Colonic mucosa (tissue), 4 donors: ENCODE results near the gene UQCRQ. TPM values are rescaled to one million over a fixed set of nuclear protein-coding genes. Genes with fewer than 3 reads are reported as not detected.
A peak's percentile ranks its signal among the peaks of the same experiment; 100 is the strongest.

Source experiments
- DNase-seq: peaks from one replicate; pipeline ENCODE4 v3.0.0-alpha.2; 2020
- H3K27ac ChIP-seq: fragments of 200-600 bp; one replicate; pipeline ENCODE4 v1.8.0; 2021
- H3K27me3 ChIP-seq: fragments of 200-600 bp; one replicate; pipeline ENCODE4 v1.8.0; 2021
- H3K36me3 ChIP-seq: fragments of 200-600 bp; one replicate; pipeline ENCODE4 v1.8.0; 2021
- H3K4me1 ChIP-seq: fragments of 200-600 bp; one replicate; pipeline ENCODE4 v1.8.0; 2021; ENCODE audit warnings: mild to moderate bottlenecking
- H3K4me3 ChIP-seq: fragments of 200-600 bp; one replicate; pipeline ENCODE4 v1.8.0; 2021
- H3K9ac ChIP-seq, 2 donors: one replicate each; pipeline ENCODE4 v1.7.0; 2013; ENCODE audit warnings: control low read depth in 2 of 2, low read depth in 2 of 2, low read length in 2 of 2
- H3K9me3 ChIP-seq: fragments of 200-600 bp; one replicate; pipeline ENCODE4 v1.8.0; 2021
- intact Hi-C: fragments of 100-400 bp; cut with DNase I; formaldehyde crosslinking; loops from one replicate; pipeline ENCODE4 v1.14.1; 2022
- total RNA-seq, 2 donors: library from RNA; stranded (reverse); fragmentation: NEBNext Ultra II Directional in 1 of 2; extraction: Animal tissue kit (Norgen Biotek cat#: 25700) in 1 of 2; gene quantifications; one replicate each; pipeline ENCODE4 v1.2.1, GENCODE V29; 2021
- TF ChIP-seq, protein P1 (sequence below): fragments of 200-600 bp; IDR thresholded peaks from one replicate; pipeline ENCODE4 v1.8.0; 2022; ENCODE audit warnings: antibody characterized with exemption, mild to moderate bottlenecking
- donor health status: healthy.
- donor health status: DM: no; HTN: no; CAD: no.
- donor health status: DM: no; HTN: no; CAD: no.

UQCRQ gene
- total RNA-seq, 2 donors from 2014 or later: 885 to 920 TPM

DNA sequence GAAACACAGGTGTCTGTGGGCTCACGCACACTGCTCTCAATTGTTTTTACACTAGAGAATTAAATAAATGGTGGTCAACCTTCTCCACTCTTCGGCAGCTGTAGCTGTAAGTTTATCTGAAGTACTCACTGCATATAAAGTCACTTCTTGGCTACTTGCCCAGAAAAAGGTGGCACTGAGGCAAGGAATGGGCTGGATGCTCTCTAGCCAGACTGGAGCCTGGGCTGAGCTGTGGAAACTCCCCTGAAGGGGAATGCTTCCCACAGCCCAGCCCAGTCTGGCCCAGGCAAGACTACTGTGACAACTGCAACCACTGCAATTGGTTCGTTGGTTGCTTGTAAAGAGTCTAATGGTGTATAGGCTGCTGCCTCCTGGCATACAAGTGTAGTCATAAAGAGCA lies 11.5 kb downstream of the UQCRQ start:
- Histone ChIP-seq H3K4me3 (no peak overlapping the region), H3K9ac (no peak overlapping the region), H3K4me1 (no peaks in the 10 kb centered on the region), H3K9me3 (no peaks in the 10 kb centered on the region), H3K36me3 (no peaks in the 10 kb centered on the region), H3K27ac (no peak overlapping the region), H3K27me3 (no peaks in the 10 kb centered on the region)
- intact Hi-C loops: no loop called here
- DNase-seq: peak; percentile 70
- TF ChIP-seq, protein P1, sequence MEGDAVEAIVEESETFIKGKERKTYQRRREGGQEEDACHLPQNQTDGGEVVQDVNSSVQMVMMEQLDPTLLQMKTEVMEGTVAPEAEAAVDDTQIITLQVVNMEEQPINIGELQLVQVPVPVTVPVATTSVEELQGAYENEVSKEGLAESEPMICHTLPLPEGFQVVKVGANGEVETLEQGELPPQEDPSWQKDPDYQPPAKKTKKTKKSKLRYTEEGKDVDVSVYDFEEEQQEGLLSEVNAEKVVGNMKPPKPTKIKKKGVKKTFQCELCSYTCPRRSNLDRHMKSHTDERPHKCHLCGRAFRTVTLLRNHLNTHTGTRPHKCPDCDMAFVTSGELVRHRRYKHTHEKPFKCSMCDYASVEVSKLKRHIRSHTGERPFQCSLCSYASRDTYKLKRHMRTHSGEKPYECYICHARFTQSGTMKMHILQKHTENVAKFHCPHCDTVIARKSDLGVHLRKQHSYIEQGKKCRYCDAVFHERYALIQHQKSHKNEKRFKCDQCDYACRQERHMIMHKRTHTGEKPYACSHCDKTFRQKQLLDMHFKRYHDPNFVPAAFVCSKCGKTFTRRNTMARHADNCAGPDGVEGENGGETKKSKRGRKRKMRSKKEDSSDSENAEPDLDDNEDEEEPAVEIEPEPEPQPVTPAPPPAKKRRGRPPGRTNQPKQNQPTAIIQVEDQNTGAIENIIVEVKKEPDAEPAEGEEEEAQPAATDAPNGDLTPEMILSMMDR: no peak

DNA sequence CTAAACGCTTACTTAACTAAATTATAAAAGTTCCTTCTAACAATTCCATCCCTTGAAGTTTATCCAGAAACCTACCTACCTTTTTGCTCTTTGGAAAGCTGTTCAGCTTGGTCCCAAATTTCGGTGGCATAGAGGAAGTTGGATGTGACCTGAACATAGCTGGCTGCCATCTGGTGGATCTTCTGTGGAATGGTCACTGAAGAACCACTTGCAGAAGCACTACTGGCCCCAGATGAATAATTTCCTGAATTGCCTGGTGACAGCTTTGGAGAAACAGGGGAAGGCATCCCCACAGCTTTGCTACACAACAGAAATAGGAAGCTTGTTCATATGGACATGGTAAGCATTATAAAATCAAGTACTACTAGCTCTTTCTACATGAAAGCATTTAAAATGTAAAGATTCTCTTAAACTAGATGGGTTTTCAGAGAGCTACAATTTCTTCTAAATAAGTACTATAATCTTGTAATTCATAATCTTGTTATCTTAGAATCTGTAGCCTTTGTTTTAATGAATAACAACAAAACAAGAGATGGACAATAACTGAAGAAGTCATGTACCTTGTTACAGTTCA lies 16.9 kb downstream of the UQCRQ start:
- Histone ChIP-seq H3K4me3 (no peak overlapping the region), H3K36me3 (peaks cover 5% of the 10 kb centered on the region), H3K9me3 (no peaks in the 10 kb centered on the region), H3K27ac (no peak overlapping the region), H3K27me3 (no peaks in the 10 kb centered on the region), H3K4me1 (no peaks in the 10 kb centered on the region), H3K9ac (no peak overlapping the region)
- TF ChIP-seq, protein P1: peak; percentile 59
- DNase-seq: peak; percentile 47
- intact Hi-C loops: loop anchor here (5.0 kb wide), 1 partner anchor 51 kb away; the partner anchor contains the start of gene SHROOM1

DNA sequence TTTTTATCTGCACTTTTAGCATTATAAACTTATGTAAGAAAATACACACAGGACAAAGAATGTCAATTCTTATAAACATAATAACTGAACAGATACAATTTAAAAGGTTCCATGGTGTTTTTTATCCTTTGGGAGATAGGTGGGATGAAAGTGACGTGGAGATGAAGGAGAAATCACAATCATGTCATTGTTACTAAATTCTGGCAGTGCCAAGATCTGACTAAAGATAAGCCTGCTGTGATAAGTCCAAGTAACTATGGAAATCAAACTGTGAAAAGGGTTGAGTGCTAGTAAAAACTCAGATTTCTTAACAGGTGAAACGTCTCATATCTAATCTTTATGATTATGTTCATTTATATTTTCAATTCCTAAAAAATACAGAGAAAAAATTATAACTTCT lies 18.1 kb downstream of the UQCRQ start:
- TF ChIP-seq, protein P1: no peak
- H3K27me3 ChIP-seq: no peaks in the 10 kb centered on the region
- H3K4me1 ChIP-seq: no peaks in the 10 kb centered on the region
- peaks cover 5% of the 10 kb centered on the region for H3K36me3 ChIP-seq
- H3K27ac ChIP-seq: no peak overlapping the region
- intact Hi-C loops: loop anchor here (5.0 kb wide), 1 partner anchor 52 kb away; the partner anchor contains the start of gene SHROOM1
- H3K9ac ChIP-seq: no peak overlapping the region
- no peaks in the 10 kb centered on the region for H3K9me3 ChIP-seq
- no peak for DNase-seq
- no peak overlapping the region for H3K4me3 ChIP-seq

DNA sequence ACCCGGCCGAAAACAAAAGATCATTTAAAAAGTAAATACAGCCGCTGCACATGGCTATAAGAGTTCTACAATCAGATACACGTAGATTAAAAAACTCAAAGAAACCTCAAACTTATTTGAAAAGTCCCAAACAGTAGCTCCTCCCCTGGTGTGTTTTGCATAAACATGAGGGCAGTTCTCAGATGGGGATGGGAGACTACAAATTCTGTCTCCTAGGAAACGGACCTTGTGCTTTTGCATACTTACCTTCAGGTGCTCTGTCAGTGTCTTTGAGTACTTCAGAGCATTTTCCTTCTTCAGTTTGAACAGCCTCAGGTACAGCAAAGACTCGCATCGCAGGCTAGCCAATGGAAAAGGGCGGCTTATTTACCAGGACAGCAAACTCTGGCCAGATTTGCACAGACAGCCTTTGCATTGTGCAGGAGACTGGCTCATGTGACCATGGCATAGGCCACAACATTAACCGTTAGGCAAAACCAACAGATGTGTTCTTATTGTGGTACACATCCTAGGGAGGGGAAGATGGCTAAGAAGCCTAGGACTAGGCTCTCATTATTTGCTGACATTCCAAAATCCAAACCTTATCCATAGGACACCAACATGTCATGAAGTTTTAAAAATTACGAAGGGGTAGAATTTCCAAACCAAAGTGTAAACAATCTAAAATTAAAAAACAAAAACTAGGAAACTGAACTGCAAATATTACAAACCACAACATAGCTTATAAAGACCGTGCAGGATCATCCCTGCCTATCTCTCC lies 19.8 kb downstream of the UQCRQ start:
- TF ChIP-seq, protein P1: no peak
- DNase-seq: no peak
- intact Hi-C loops: no loop called here
- Histone ChIP-seq H3K27me3 (no peaks in the 10 kb centered on the region), H3K9ac (no peak overlapping the region), H3K27ac (no peak overlapping the region), H3K4me1 (no peaks in the 10 kb centered on the region), H3K4me3 (no peak overlapping the region), H3K36me3 (peaks cover 5% of the 10 kb centered on the region), H3K9me3 (no peaks in the 10 kb centered on the region)

DNA sequence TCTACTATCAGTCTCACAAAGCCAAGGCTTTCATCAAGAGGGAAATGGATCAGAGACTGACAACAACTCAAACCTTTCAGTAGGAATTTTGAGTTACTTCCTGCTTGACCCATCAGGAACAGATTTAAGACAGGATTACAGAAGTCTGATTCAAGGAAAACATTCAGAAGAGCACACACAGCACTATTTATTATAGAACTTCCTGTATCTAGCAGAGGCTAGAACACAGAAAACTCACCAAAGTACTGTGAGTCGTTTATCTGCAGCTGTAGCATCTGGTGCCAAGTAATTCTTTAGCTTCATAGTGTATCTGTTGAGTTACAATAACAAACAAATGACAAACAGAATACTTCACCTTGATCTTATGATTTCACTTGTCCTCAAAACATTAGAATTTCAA lies 20.8 kb downstream of the UQCRQ start:
- intact Hi-C loops: no loop called here
- Histone ChIP-seq H3K36me3 (peaks cover 5% of the 10 kb centered on the region), H3K27me3 (no peaks in the 10 kb centered on the region), H3K9me3 (no peaks in the 10 kb centered on the region), H3K4me3 (no peak overlapping the region), H3K27ac (no peak overlapping the region), H3K4me1 (no peaks in the 10 kb centered on the region), H3K9ac (no peak overlapping the region)
- TF ChIP-seq, protein P1: no peak
- DNase-seq: no peak
